Measurements from ENCODE around the gene CABP4.

DNA sequence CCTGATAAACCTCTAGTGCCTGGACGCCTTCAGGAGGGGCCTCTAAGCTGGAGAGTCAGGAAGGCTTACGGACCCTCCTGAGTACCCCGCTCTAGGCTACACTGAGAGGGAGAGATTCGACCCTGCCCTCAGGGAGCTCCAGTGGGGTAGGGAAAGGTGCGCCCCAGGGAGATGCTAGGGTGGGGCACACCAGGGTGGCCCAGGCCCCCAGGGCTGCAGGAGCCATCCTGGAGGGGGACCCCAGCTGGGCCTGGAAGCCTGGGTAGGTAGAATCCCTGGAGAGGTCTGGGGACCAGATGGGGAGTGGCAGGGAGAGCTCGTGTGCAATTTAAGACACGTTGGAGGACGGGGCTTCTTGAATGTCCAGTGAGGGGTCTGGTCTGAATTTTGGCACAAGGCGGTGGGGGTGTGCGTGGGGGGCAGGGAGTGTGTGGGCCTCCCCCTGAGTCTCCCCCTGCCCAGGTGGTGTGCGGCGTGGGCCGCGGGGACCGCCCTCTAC lies 35.0 kb upstream of the CABP4 start:
- TF ChIP-seq POLR2AphosphoS5 (IDR thresholded peaks at IDR 0.05) (no peak), POLR2A (IDR thresholded peaks at IDR 0.05) (no peak)
